NCI-H2196 treated with DMSO at 0.1 percent for 48 hours (cell line): Measurements from ENCODE around the gene EIF4G1.
"Not testable (repeated sequence)": the region's sequence is repeated elsewhere in the genome, so short reads cannot be mapped to it uniquely, and the experiment has no call there.

Experiments used
- DNase-seq: peaks from one replicate; lab custom pipeline; 2025; ENCODE audit not compliant: unreplicated experiment; lab: John Stamatoyannopoulos, UW

The EIF4G1 gene

DNA sequence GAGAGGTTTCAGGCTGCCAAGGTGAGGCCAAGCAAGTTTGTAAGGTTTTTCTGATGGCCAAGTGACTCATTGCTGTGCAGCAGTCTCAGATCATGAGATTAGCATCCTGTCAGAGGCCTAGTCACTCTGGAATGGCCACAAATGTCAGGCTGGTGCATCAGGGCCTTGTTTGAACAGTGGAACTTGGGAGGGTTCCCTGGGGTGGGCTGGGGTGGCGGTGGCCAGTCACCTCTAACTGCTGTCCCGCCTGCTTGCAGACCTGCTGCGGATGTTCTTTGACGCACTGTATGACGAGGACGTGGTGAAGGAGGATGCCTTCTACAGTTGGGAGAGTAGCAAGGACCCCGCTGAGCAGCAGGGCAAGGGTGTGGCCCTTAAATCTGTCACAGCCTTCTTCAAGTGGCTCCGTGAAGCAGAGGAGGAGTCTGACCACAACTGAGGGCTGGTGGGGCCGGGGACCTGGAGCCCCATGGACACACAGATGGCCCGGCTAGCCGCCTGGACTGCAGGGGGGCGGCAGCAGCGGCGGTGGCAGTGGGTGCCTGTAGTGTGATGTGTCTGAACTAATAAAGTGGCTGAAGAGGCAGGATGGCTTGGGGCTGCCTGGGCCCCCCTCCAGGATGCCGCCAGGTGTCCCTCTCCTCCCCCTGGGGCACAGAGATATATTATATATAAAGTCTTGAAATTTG, 20.2 kb downstream of the EIF4G1 start:
- DNase-seq, result no peak

DNA sequence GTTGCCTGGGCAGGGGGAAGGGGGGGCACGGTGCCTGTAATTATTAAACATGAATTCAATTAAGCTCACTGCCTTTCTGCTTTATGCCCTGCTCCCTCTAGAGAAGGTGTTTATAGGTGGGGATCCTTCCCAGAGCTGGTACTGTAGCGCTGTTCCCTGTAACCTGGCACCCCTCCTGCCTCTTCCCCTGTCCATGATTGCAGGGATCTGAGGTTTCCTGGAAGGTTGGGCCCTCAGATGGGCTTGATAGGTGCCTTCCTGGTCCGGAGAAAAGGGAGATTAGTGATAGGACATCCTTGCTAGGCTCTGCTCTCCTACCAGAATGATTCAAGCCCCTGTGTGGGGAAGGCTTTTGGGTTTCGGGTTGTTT, 20.9 kb downstream of the EIF4G1 start:
- peak; percentile 63 for DNase-seq

DNA sequence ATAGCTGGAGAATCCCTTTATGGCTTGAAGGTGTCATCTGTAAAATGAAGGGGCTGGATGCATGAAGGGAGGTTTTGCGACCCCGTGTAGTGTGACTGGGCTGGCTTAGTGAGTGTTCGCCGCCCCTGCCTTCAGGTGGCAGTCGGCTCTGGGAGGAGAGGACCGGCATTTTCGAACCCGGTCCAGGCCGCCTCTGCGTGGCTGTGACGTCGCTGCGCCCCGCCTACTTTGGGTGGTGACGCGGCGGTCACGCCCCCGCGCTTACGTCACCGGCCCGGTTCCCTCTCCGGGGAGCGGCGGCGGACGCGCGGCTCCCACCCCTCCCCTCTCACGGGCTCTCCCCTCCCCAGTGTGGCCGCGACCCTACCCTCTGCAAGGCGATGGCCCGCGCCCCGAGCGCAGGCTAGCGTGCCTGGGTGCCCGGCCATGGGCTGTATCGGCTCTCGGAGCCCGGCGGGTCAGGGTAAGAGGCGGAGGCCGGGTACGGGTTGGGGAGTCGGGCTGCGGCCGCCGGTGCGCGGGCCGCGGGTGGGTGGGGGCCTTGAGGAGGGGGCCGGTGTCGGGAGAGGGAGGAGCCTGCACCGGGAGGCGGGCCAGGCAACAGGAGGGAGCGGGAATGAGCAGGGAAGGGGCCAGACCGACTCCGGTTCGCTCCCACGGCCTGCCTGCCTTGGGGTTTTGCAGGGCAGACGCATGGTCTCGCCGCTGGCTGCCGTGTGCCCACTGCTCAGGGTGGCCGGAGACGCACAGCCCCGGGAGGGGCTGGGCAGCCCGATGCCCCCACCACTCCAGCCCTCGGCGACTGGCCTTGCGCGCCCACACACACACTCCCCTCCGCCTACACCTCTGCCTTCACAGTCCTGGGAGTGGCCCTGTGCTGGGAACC, 21.5 kb downstream of the EIF4G1 start:
- peak; percentile 89 for DNase-seq

DNA sequence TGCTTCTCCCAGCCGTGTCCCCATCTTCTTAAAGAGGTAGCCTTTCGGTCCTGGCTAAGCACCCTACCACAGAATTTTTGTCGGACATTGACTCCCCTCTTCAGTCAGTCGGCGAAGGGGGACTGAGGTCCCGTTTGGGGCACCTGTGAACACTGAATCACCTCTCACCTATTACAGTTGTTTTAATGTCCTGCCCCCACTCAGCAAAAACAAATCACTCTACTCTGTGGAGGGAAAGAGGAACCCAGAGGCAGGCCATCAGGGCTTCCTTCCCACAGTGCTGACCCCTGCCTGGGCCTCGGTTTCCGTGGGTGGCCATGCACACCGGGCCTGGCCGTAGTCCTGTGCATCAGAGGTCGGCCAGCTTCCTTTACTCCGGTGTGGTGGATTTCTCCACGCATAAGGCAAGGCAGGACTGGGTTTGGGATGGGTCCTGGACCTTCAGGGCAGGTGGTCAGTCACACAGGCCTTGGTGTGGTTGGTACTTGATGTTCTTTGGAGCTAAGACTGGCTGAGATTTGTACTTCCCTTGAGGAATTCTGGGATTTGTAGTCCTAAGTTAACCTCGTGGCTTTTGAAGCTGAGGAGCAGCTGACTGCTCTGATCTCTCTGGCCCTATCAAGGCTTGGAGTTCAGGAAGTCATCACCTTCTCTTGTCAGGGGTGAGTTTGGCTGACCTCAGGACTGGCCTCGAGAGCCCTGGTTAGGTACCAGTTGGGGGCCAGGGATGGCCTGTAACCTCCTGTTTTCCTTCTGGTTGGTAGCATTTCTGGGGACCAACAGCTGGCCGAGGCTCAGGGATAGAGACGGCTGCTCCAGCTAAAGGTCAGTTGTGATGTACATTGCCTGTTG, 22.4 kb downstream of the EIF4G1 start:
- peak; percentile 87 for DNase-seq

DNA sequence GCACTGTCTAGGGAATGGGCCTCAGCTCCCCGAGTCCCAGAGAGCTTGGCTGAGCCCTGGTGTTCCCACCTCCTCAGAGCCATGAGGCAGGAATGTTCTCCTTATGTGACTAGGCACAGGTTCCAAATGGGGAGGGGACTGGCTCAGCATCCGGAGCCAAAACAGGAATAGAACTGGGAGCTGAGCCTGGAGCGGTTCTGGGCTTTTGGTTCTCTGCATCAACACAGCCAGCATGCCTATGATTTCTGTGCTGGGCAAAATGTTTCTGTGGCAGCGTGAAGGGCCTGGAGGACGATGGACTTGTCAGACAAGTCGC, 23.0 kb downstream of the EIF4G1 start, which contains the start of gene FAM131A:
TSS of gene FAM131A (plus strand) at position 202 of the 316 bp plus-strand sequence. CDS start at position 233, 31 bp downstream.
- no peak for DNase-seq

DNA sequence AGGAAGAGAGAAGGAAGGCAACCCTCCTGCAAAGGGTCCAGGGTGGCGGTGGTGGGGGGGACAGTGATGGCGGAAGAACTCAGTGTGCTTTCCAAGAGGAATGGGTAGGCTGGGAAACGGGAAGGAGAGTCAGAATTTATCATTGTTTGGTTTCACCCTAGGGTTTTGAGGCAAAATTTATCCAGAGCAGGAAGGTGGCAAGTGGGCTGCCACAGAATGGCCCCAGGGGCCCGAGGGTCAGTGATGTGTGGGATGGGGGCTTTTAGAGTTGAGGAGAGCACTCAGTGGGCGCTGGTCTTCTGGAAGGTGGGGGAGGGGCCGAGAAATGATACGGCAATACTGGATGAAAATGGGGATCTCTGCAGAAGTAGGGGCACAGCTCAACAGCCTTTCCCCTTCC, 23.6 kb downstream of the EIF4G1 start:
- DNase-seq, result no peak

DNA sequence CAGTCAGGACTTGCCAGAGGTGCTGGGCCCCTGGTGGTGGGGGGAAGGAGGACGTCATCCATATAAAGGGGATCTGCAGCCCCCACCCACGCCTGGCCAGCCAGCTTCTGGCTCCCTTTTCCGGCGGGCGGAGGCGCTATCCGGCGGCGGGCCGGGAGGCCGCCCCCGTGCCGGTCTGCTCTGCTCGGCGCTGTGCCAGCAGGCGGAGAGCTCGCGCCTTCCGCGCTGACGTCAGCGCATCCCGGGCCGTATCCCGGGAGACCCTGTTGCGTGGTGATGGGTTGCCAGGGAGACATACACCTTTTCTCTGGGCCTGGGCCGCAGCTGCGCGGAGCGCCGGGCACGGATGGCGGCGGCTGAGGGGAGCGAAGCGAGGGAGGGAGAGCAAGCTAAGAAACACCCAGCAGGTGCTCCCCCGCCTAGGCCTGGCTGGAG, 24.1 kb downstream of the EIF4G1 start:
- peak; percentile 100 for DNase-seq

DNA sequence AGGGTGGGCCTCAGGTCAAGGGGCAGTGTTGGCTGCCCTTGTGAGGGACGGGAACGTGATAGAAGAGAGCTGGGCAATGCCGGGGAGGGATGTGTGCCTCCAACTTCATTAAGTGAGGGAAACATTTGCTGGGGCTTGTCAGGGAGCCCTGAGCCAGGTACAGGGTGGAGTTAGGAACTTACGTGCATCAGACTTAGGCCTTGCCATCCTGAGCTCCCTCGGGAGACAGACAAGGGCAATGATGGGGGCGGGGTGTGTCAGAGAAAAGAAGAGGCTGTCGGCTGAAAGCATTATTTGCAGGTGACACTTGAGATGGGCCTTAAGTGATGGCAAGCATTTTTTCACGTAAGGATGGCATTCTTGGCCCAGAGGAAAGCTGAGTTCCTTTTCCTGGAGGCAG, 24.6 kb downstream of the EIF4G1 start:
- DNase-seq, result peak; percentile 76

DNA sequence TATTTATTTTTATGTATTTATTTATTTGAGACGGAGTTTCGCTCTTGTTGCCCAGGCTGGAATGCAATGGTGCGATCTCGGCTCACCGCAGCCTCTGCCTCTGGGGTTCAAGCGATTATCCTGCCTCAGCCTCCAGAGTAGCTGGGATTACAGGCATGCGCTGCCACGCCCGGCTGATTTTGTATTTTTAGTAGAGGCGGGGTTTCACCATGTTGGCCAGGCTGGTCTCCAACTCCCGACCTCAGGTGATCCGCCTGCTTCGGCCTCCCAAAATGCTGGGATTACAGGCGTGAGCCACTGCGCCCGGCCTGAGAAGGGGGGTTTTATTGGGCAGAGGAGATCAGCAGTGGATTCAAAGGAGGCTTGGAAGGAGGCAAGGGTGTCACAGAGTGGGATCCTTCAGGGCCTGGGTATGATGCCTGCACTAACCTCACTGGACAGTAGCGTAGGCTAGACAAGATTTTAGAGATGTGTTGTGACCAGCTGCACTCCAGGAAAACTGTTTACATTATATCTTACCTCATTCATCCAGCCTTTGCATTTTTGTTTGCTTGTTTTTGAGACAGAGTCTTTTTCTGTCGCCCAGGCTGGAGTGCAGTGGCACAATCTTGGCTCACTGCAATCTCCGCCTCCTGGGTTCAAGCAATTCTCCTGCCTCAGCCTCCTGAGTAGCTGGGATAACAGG, 25.2 kb downstream of the EIF4G1 start:
- DNase-seq, result not testable (repeated sequence)

DNA sequence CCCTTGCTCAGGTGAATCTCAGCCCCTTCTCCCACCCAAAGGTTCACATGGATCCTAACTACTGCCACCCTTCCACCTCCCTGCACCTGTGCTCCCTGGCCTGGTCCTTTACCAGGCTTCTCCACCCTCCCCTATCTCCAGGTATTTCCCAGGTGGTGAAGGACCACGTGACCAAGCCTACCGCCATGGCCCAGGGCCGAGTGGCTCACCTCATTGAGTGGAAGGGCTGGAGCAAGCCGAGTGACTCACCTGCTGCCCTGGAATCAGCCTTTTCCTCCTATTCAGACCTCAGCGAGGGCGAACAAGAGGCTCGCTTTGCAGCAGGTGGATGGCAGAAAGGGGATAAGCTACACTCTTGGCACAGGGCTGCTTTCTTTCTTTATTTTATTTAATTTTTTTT, 27.5 kb downstream of the EIF4G1 start:
- peak; percentile 100 for DNase-seq

DNA sequence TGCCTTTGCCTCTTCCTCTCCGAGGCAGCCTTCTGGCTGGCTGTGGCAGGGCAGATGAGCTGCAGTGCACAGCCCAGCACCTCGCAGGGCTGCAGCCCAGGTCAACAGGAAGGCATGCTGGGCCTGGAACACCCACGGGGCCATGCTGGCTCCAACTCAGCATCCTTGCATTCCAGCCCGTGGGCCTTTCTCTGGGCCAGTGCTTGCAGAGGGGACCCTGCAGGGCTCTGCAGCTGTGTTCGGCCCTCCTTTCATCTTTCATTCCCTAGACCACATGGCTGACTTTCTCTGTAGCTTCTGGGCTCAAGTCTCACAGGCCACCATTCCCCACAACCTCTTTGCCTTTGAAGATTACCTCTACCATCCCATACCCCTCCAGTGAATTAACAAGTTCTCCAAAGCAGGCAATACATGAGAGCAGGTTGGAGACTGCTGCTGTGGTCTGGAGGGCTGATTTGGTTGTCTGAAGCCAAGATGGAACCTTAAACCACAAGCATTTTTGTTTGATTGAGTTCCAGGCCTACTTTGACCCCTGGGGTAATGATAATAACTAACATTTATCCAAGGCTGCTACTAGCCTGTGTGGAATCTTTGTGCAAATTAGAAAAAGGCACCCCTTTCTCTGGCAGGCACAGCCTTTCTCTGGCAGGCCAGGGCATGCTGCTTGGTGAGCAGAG, 28.9 kb downstream of the EIF4G1 start:
- DNase-seq, result no peak

DNA sequence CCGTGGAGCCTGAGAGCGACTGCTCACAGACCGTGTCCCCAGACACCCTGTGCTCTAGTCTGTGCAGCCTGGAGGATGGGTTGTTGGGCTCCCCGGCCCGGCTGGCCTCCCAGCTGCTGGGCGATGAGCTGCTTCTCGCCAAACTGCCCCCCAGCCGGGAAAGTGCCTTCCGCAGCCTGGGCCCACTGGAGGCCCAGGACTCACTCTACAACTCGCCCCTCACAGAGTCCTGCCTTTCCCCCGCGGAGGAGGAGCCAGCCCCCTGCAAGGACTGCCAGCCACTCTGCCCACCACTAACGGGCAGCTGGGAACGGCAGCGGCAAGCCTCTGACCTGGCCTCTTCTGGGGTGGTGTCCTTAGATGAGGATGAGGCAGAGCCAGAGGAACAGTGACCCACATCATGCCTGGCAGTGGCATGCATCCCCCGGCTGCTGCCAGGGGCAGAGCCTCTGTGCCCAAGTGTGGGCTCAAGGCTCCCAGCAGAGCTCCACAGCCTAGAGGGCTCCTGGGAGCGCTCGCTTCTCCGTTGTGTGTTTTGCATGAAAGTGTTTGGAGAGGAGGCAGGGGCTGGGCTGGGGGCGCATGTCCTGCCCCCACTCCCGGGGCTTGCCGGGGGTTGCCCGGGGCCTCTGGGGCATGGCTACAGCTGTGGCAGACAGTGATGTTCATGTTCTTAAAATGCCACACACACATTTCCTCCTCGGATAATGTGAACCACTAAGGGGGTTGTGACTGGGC, 30.3 kb downstream of the EIF4G1 start:
- no peak for DNase-seq

DNA sequence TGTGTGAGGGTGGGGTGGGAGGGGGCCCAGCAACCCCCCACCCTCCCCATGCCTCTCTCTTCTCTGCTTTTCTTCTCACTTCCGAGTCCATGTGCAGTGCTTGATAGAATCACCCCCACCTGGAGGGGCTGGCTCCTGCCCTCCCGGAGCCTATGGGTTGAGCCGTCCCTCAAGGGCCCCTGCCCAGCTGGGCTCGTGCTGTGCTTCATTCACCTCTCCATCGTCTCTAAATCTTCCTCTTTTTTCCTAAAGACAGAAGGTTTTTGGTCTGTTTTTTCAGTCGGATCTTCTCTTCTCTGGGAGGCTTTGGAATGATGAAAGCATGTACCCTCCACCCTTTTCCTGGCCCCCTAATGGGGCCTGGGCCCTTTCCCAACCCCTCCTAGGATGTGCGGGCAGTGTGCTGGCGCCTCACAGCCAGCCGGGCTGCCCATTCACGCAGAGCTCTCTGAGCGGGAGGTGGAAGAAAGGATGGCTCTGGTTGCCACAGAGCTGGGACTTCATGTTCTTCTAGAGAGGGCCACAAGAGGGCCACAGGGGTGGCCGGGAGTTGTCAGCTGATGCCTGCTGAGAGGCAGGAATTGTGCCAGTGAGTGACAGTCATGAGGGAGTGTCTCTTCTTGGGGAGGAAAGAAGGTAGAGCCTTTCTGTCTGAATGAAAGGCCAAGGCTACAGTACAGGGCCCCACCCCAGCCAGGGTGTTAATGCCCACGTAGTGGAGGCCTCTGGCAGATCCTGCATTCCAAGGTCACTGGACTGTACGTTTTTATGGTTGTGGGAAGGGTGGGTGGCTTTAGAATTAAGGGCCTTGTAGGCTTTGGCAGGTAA, 31.1 kb downstream of the EIF4G1 start:
- peak; percentile 87 for DNase-seq

DNA sequence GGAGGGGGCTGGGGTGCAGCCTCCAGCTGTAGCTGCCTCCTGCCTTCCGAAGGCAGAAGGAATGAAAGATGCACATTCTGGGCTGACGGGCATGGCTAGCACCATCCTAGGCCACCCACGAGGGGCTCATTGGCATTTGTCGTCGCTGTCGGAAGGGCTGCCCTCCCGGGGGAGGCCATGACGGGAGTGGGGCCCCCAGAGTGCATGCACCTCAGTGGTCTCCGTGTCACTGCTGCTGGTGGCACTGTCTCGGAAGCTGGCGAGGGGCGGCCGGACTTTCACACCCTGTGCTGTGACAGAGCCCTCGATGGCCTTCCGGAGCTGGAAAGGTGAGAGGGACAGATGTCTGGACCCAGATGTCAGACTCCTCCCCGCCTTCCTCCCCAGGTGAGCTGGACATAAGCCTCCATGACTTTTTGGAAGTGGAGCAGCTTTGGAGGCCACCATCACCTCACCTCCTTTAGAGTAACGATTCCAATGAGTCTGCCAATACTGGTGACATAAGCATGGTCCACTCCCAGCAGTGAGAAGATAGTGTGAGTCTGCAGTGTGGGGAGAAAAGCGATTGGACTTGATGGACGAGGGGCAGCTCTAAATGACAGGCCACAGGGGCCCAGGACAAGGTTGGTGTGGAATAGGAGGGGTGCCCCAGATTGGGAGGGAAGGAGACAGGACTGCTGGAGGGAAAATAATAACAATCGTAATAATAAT, 32.2 kb downstream of the EIF4G1 start:
- no peak for DNase-seq

DNA sequence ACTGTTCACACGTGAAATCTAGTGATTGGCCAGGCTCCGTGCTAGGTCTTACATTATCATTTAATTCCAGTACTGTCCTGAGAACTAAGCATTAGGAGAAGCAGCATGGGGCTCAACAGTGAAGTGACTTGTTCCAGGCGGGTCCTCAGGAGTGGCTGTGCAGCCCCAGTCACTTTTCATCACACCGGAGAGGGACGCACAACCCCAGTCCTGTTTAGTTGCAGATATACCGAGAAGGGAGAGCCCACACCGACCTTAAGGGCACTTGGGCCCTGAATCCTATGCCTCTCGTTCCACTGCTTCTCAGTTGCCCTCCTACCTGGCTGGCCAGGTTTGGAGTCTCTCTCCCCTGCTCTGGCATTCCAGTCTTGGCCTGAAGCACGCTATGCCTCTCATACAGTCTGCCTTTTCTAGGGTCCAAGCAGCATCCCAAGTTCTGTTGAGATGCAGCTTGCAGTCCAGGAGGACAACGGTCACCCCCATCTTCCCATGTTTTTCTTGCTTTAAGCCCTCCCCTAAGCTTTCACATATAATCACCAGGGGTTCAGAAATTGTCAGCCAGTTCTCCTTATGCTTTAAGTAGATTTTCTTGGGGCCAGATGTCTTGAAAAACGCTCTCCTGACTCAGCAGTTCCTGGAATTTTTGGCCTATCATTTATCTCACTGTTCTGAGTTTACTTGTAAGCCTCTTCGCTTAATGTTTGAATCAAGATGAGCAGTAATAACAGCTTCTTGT, 33.1 kb downstream of the EIF4G1 start:
- DNase-seq, result no peak

DNA sequence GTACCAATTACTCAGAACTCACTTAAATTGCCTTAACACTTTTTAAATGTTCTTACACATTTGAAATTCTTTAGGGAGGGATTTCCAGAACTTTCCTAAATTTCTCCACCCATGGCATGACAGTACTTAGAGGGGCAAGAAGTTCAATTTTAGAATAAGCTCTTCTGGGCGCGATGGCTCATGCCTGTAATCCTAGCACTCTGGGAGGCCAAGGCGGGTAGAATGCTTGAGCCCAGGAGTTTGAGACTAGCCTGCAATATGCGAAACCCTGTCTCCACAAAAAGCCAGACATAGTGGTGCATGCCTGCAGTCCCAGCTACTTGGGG, 33.6 kb downstream of the EIF4G1 start:
- DNase-seq, result no peak

DNA sequence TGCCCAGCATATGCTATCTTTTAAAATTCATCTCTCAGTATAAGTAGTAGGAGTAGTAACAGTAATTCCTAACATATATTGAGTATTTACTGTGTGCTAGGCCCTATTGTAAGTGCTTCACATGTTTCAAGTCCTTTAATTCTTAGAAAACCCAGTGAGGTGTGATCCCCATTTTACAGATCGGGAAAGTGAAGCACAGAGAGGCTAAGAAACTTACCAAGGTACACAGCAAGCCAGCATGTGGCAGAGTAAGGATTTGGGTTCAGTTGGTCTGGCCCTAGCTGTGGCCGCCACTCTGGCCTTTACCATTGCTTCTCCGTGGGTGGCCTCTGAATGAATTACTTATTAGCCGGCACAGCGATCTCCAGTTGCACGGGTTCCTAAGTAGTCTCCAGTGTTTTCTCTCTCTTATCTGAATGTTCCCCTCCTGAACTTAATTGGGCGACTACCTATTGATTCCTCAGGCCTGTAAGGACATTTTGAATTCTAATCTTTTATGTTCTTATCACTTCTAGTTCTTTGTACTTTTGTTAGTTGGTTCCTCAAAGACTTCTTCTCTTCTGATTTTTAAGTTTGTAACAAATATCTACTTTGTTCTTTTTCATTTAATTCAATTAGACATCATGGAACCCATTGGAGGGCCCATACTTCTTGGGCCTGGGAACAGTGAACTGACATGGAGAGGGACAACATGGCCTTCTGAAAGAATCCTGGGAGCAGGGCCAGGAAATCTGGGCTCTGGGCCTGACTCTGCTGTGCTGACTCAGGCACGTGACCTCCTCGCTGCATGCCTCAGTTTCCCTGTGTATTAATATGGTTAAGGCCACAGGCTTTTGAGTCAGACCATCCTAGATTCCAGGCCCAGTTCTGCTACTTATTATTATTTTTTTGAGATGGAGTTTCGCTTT, 35.4 kb downstream of the EIF4G1 start:
- no peak for DNase-seq
